Measurements from ENCODE around the gene ZBTB46. TPM values are rescaled to one million over a fixed set of nuclear protein-coding genes. Genes with fewer than 3 reads are reported as not detected.

Gene ZBTB46
- total RNA-seq, 4 donors from 2014 or later, result 15.9 to 39.9 (median 27.7) TPM

GRCh38 chr20:63768591-63769515, 62.2 kb downstream of the ZBTB46 start:
- Histone ChIP-seq H3K4me3 (replicated peaks in 1 of 3) (no peak overlapping the region), H3K27ac (no peak overlapping the region), H3K36me3 (peaks cover 24 to 25% of the 10 kb centered on the region in 2 donors), H3K9me3 (no peaks in the 10 kb centered on the region), H3K27me3 (no peaks in the 10 kb centered on the region), H3K4me1 (no peaks in the 10 kb centered on the region)
- no peak for DNase-seq
- intact Hi-C loops (cut with DNase I), result no loop called here
- 91 to 96% methylated on average over 16 to 23 of the region's 26 CpGs for WGBS, 2 donors
- no peak for TF ChIP-seq POLR2A (IDR thresholded peaks at IDR 0.05)
- TF ChIP-seq CTCF (IDR thresholded peaks at IDR 0.05), result no peak

GRCh38 chr20:63767886-63768285, 63.2 kb downstream of the ZBTB46 start:
- H3K36me3 ChIP-seq, result peaks cover 24 to 25% of the 10 kb centered on the region in 2 donors
- no peaks in the 10 kb centered on the region for H3K4me1 ChIP-seq
- WGBS, 2 donors, result 94 to 96% methylated on average over 7 of the region's 7 CpGs
- no peaks in the 10 kb centered on the region for H3K9me3 ChIP-seq
- intact Hi-C loops (cut with DNase I), result no loop called here
- no peak for DNase-seq
- H3K4me3 ChIP-seq (replicated peaks in 1 of 3), result no peak overlapping the region
- no peak overlapping the region for H3K27ac ChIP-seq
- no peak for TF ChIP-seq POLR2A (IDR thresholded peaks at IDR 0.05)
- no peak for TF ChIP-seq CTCF (IDR thresholded peaks at IDR 0.05)
- no peaks in the 10 kb centered on the region for H3K27me3 ChIP-seq

GRCh38 chr20:63767456-63767855, 63.6 kb downstream of the ZBTB46 start:
- no peaks in the 10 kb centered on the region for H3K4me1 ChIP-seq
- peaks cover 24 to 25% of the 10 kb centered on the region in 2 donors for H3K36me3 ChIP-seq
- no peaks in the 10 kb centered on the region for H3K27me3 ChIP-seq
- no peak for DNase-seq
- TF ChIP-seq CTCF (IDR thresholded peaks at IDR 0.05) (no peak), POLR2A (IDR thresholded peaks at IDR 0.05) (no peak)
- H3K4me3 ChIP-seq (replicated peaks in 1 of 3), result no peak overlapping the region
- H3K27ac ChIP-seq, result no peak overlapping the region
- no peaks in the 10 kb centered on the region for H3K9me3 ChIP-seq
- intact Hi-C loops (cut with DNase I), result no loop called here
- 87 to 89% methylated on average over 11 to 18 of the region's 18 CpGs for WGBS, 2 donors

GRCh38 chr20:63766695-63767426, 64.2 kb downstream of the ZBTB46 start:
- 97 to 99% methylated on average over 35 to 37 of the region's 38 CpGs for WGBS, 2 donors
- no peaks in the 10 kb centered on the region for H3K27me3 ChIP-seq
- intact Hi-C loops (cut with DNase I), result no loop called here
- no peaks in the 10 kb centered on the region for H3K9me3 ChIP-seq
- no peak for TF ChIP-seq CTCF (IDR thresholded peaks at IDR 0.05)
- no peak for TF ChIP-seq POLR2A (IDR thresholded peaks at IDR 0.05)
- H3K36me3 ChIP-seq, result peaks cover 24 to 25% of the 10 kb centered on the region in 2 donors
- DNase-seq, result no peak
- no peak overlapping the region for H3K27ac ChIP-seq
- H3K4me1 ChIP-seq, result no peaks in the 10 kb centered on the region
- no peak overlapping the region for H3K4me3 ChIP-seq (replicated peaks in 1 of 3)

GRCh38 chr20:63765902-63766301, 65.2 kb downstream of the ZBTB46 start:
- H3K4me1 ChIP-seq, result no peaks in the 10 kb centered on the region
- WGBS, 2 donors, result 93 to 94% methylated on average over 7 of the region's 7 CpGs
- no peak overlapping the region for H3K27ac ChIP-seq
- H3K4me3 ChIP-seq (replicated peaks in 1 of 3), result no peak overlapping the region
- H3K27me3 ChIP-seq, result no peaks in the 10 kb centered on the region
- intact Hi-C loops (cut with DNase I), result no loop called here
- peaks cover 19 to 20% of the 10 kb centered on the region in 2 donors for H3K36me3 ChIP-seq
- TF ChIP-seq CTCF (IDR thresholded peaks at IDR 0.05) (no peak), POLR2A (IDR thresholded peaks at IDR 0.05) (no peak)
- no peak for DNase-seq
- no peaks in the 10 kb centered on the region for H3K9me3 ChIP-seq

Measured in thyroid gland (tissue), 4 donors.